H54 (cell line): ENCODE measurements around the gene CBLN3.

Experiments used
- DNase-seq: peaks from one replicate; pipeline ENCODE4 v3.0.0; 2011; ENCODE audit warnings: low spot score, mixed read lengths; ENCODE audit not compliant: insufficient read length
- FAIRE-seq: peaks from 3 replicates; lab custom pipeline; 2011; peaks lifted over from hg19 to GRCh38; lab: Jason Lieb, UNC
- POLR2A ChIP-seq: IDR thresholded peaks from 2 replicates; pipeline ENCODE4 v1.6.1; 2011; ENCODE audit warnings: low read depth, mild to moderate bottlenecking, low read length

Gene CBLN3

GRCh38 chr14:24379907-24380730 lies 49.3 kb downstream of the CBLN3 start:
- FAIRE-seq (no peak), DNase-seq (no peak)
- no peak for TF ChIP-seq POLR2A

GRCh38 chr14:24378981-24379906 lies 50.2 kb downstream of the CBLN3 start:
- no peak for FAIRE-seq
- no peak for TF ChIP-seq POLR2A
- no peak for DNase-seq

GRCh38 chr14:24378327-24378726 lies 51.1 kb downstream of the CBLN3 start:
- FAIRE-seq (no peak), DNase-seq (no peak)
- no peak for TF ChIP-seq POLR2A

GRCh38 chr14:24377657-24378056 lies 51.8 kb downstream of the CBLN3 start:
- no peak for TF ChIP-seq POLR2A
- DNase-seq, result no peak
- no peak for FAIRE-seq

- DNase-seq, result no peak
- FAIRE-seq, result no peak
- no peak for TF ChIP-seq POLR2A
Observed at GRCh38 chr14:24377126-24377525, 52.3 kb downstream of the CBLN3 start.
